GM19328 (cell line): Measurements from ENCODE around the gene COL9A3.

ENCODE experiments used
- ATAC-seq: cut with Tn5 transposase; IDR thresholded peaks from one replicate; pipeline ENCODE4 v1.9.1; 2021; ENCODE audit warnings: mild to moderate bottlenecking, moderate library complexity; ENCODE audit not compliant: unreplicated experiment

The COL9A3 gene

DNA sequence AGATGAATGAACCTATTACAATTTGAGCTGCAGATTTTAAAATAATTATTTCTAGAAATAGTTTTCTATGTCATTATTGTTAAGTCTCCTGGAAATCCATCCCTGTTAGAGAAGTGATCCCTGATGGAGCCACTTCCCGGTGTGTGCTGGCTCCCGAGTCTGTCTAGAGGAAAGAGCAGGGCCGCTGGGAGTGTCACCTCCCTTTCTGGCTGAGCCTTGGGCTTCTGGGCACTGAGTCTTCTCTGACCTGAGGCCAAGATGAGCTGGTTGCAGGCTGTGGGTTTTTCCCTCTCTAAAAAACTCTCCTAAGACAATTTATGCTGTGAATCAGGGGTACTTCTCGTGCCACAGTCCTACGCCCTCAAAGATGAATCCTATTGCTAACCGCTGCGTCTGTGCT, 73.6 kb downstream of the COL9A3 start:
- no peak for ATAC-seq
